Lower leg skin (tissue), 3 donors: ENCODE measurements around the gene CYP2S1.

Source experiments
- CTCF ChIP-seq, 3 donors: fragments of 450-650 bp; IDR thresholded peaks; one replicate each; pipeline ENCODE4 v1.5.1; 2016; ENCODE audit warnings: antibody characterized with exemption in 3 of 3, mild to moderate bottlenecking in 3 of 3, moderate library complexity in 2 of 3
- POLR2A ChIP-seq, 2 donors: fragments of 450-650 bp; IDR thresholded peaks; one replicate each; pipeline ENCODE4 v1.6.1; 2016 to 2017; ENCODE audit warnings: antibody characterized with exemption in 2 of 2, mild to moderate bottlenecking in 1 of 2, moderate library complexity in 1 of 2

DNA sequence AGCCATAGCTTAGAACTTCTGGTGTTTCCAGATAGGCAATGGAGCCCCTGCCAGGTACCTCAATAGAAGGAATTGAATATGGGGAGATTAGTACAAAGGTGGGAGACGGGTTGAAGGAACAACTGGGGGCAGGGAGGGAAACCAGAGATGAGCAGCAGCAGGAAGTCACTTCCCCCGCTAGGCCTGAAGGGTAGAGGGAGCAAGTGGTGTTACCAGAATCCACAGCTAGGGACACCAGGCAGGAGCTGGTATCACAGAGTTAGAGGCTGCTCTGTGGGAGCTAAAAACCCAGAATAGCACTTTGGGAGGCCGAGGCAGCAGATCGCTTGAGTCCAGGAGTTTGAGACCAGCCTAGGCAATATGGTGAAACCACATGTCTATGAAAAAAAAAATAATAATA is 55.9 kb downstream of the CYP2S1 start:
- TF ChIP-seq POLR2A (IDR thresholded peaks at IDR 0.05), result no peak
- TF ChIP-seq CTCF (IDR thresholded peaks at IDR 0.05), result no peak
